HepG2 (cell line): ENCODE data around the gene DOCK2. TPM values are rescaled to one million over a fixed set of nuclear protein-coding genes. Genes with fewer than 3 reads are reported as not detected.

Experiments
- ATAC-seq: fragments of 200-7000 bp; cut with Tn5 transposase; 3 replicates; pipeline ENCODE4 v1.9.1; 2020; ENCODE audit warnings: mild to moderate bottlenecking, moderate library complexity
- BruUV-seq: library from RNA; stranded (reverse); fragments of 400-500 nt; replicated peaks from 2 replicates; lab custom pipeline; 2021; lab: Mats Ljungman, UMichigan
- CTCF ChIA-PET: fragments of 300-600 bp; formaldehyde crosslinking; extraction: SDS; loops from one replicate; lab custom pipeline; 2021; ENCODE audit warnings: low total read pairs, inconsistent platforms, low intra/inter-chr PET ratio; lab: Yijun Ruan, JAX
- POLR2A ChIA-PET: fragments of 350-600 bp; sonication (Branson Sonifier 250); formaldehyde crosslinking; loops from one replicate; lab custom pipeline; 2020; ENCODE audit warnings: antibody characterized with exemption, inconsistent platforms; lab: Yijun Ruan, JAX
- DNase-seq: peaks from one replicate; pipeline ENCODE4 v3.0.0-alpha.2; 2015; ENCODE audit warnings: low spot score
- FAIRE-seq: peaks from 3 replicates; lab custom pipeline; 2011; peaks lifted over from hg19 to GRCh38; lab: Jason Lieb, UNC
- H2AFZ ChIP-seq: one replicate; pipeline ENCODE4 v1.6.1; 2011; ENCODE audit warnings: low read length, inconsistent platforms
- H3K27ac ChIP-seq: fragments of 300-600 bp; 3 replicates; pipeline ENCODE4 v1.8.0; 2011; ENCODE audit warnings: mixed run types, mild to moderate bottlenecking, mixed read lengths, low read length, inconsistent platforms; ENCODE audit not compliant: insufficient read depth; ENCODE audit errors: extremely low read length
- H3K27me3 ChIP-seq, 2 experiments: fragments of 200-600 bp in 1 of 2; 2 replicates in 1 of 2; 3 replicates in 1 of 2; pipeline versions ENCODE4 v1.6.0 to v1.8.0; 2011; ENCODE audit warnings: low read length in 2 of 2, mild to moderate bottlenecking in 2 of 2, moderate library complexity in 2 of 2, inconsistent platforms in 1 of 2; ENCODE audit not compliant: insufficient read depth in 2 of 2, control insufficient read depth in 1 of 2
- H3K36me3 ChIP-seq, 2 experiments: fragments of 200-600 bp in 1 of 2; replicated peaks in 1 of 2; 2 replicates in 1 of 2; 3 replicates in 1 of 2; pipeline versions ENCODE4 v1.5.1 to v1.8.0; 2011; ENCODE audit warnings: low read length in 2 of 2, inconsistent platforms in 1 of 2; ENCODE audit not compliant: insufficient read depth in 2 of 2, control insufficient read depth in 1 of 2
- H3K4me1 ChIP-seq: 2 replicates; pipeline ENCODE4 v1.5.1; 2012; ENCODE audit warnings: low read length, inconsistent platforms; ENCODE audit not compliant: insufficient read depth
- H3K4me2 ChIP-seq: 2 replicates; pipeline ENCODE4 v1.6.0; 2011; ENCODE audit warnings: low read depth, low read length, inconsistent platforms
- H3K4me3 ChIP-seq, 3 experiments: fragments of 200-600 bp in 1 of 3; sonication (generic), shearing (Covaris generic) in 1 of 3; replicated peaks in 1 of 3; 2 replicates each; pipeline ENCODE4 v1.5.1; 2011 to 2016; ENCODE audit warnings: low read length in 3 of 3, inconsistent platforms in 2 of 3, low read depth in 2 of 3, mild to moderate bottlenecking in 2 of 3, control low read depth in 1 of 3, mixed read lengths in 1 of 3; ENCODE audit not compliant: insufficient read depth in 1 of 3
- H3K79me2 ChIP-seq: one replicate; pipeline ENCODE4 v1.6.1; 2011; ENCODE audit warnings: low read length, inconsistent platforms; ENCODE audit not compliant: insufficient read depth
- H3K9ac ChIP-seq: 2 replicates; pipeline ENCODE4 v1.6.0; 2011; ENCODE audit warnings: mild to moderate bottlenecking, low read depth, low read length, inconsistent platforms; ENCODE audit not compliant: insufficient read depth
- H3K9me3 ChIP-seq: 2 replicates; pipeline ENCODE4 v1.5.1; 2012; ENCODE audit warnings: mild to moderate bottlenecking, low read length
- H4K20me1 ChIP-seq: 2 replicates; pipeline ENCODE4 v1.6.0; 2011; ENCODE audit warnings: inconsistent platforms, mild to moderate bottlenecking, low read length, moderate library complexity; ENCODE audit not compliant: insufficient read depth
- CC2D1A ChIP-seq: sonication (generic); formaldehyde crosslinking; IDR thresholded peaks from 2 replicates; pipeline ENCODE4 v1.8.1; 2023; ENCODE audit warnings: mild to moderate bottlenecking, missing genetic modification reagents
- MED1 ChIP-seq: sonication (generic); formaldehyde crosslinking; IDR thresholded peaks from 2 replicates; pipeline ENCODE4 v1.4.0; 2020; ENCODE audit warnings: missing genetic modification reagents
- NPAS2 ChIP-seq: sonication (generic); formaldehyde crosslinking; IDR thresholded peaks from 2 replicates; pipeline ENCODE4 v1.8.0; 2022; ENCODE audit warnings: mild to moderate bottlenecking, missing genetic modification reagents, borderline replicate concordance
- NR2F2 ChIP-seq: IDR thresholded peaks from 2 replicates; pipeline ENCODE4 v1.6.1; 2012; ENCODE audit warnings: low read depth, inconsistent platforms, borderline replicate concordance
- POLR2G ChIP-seq: fragments of 200-400 bp; formaldehyde crosslinking; IDR thresholded peaks from 2 replicates; pipeline ENCODE4 v1.6.1; 2018; ENCODE audit warnings: mild to moderate bottlenecking, low read depth, low read length, moderate library complexity
- RAD21 ChIP-seq: fragments of 450-650 bp; formaldehyde crosslinking; IDR thresholded peaks from 2 replicates; pipeline ENCODE4 v1.5.0; 2020; ENCODE audit warnings: mild to moderate bottlenecking
- RCOR2 ChIP-seq: IDR thresholded peaks from 2 replicates; pipeline ENCODE4 v1.6.1; 2016; ENCODE audit warnings: missing biosample characterization, missing genetic modification reagents
- SMARCC2 ChIP-seq: fragments of 450-650 bp; IDR thresholded peaks from 2 replicates; pipeline ENCODE4 v1.6.1; 2017; ENCODE audit warnings: antibody characterized with exemption, mild to moderate bottlenecking
- SSRP1 ChIP-seq: IDR thresholded peaks from 2 replicates; pipeline ENCODE4 v1.6.1; 2016; ENCODE audit warnings: control low read depth
- ZBTB7A ChIP-seq: sonication (generic); formaldehyde crosslinking; IDR thresholded peaks from 2 replicates; pipeline ENCODE4 v1.8.0; 2022; ENCODE audit warnings: mild to moderate bottlenecking, missing genetic modification reagents
- ZFP1 ChIP-seq: IDR thresholded peaks from 2 replicates; pipeline ENCODE4 v1.6.1; 2016
- ZMYM2 ChIP-seq: sonication (generic); formaldehyde crosslinking; IDR thresholded peaks from 2 replicates; pipeline ENCODE4 v1.8.0; 2022; ENCODE audit warnings: mild to moderate bottlenecking, missing genetic modification reagents
- ZNF547 ChIP-seq: sonication (generic); formaldehyde crosslinking; IDR thresholded peaks from 2 replicates; pipeline ENCODE4 v1.5.1; 2020; ENCODE audit warnings: mild to moderate bottlenecking, missing genetic modification reagents
- ZNF839 ChIP-seq: sonication (generic); formaldehyde crosslinking; IDR thresholded peaks from 2 replicates; pipeline ENCODE4 v1.4.0; 2020; ENCODE audit warnings: missing genetic modification reagents, mild to moderate bottlenecking, borderline replicate concordance
- WGBS: methylation state at CpG from one replicate; pipeline ENCODE4 v1.1.6; 2017; ENCODE audit warnings: low lambda C conversion rate; 5-methylcytosine and 5-hydroxymethylcytosine counted together
- in situ Hi-C: cut with HindIII; loops from 2 replicates; pipeline ENCODE4 v1.10.0; 2017; ENCODE audit warnings: low pct_unique_long_range_greater_than_20kb; ENCODE audit not compliant: extremely low pct_ligation_motif_present
- intact Hi-C: fragments of 100-400 bp; cut with micrococcal nuclease; formaldehyde crosslinking; loops from one replicate; pipeline ENCODE4 v1.10.0; 2022; ENCODE audit not compliant: unreplicated experiment
- polyA plus RNA-seq, 8 experiments: library from polyadenylated mRNA; depleted of rRNA in 3 of 8; stranded (reverse) in 7 of 8; unstranded in 1 of 8; fragments of >200 nt; fragmentation: Illumina TruSeq in 4 of 8; extraction: Trizol in 4 of 8; gene quantifications; 2 replicates each; pipeline versions ENCODE4 v1.2.1 to v1.2.3, GENCODE V29; 2011 to 2016; ENCODE audit warnings: low read depth in 4 of 8, missing spikeins in 1 of 8, mixed read lengths in 1 of 8; ENCODE audit not compliant: insufficient read depth in 1 of 8
- total RNA-seq, 5 experiments: library from RNA; depleted of rRNA; stranded (reverse); fragments of >200 nt; fragmentation: Illumina TruSeq; extraction: Trizol; gene quantifications; 2 replicates each; pipeline ENCODE4 v1.2.3, GENCODE V29; 2016; ENCODE audit warnings: low read depth in 1 of 5
- TF ChIP-seq, protein P1 (sequence below): conservative IDR thresholded peaks from 2 replicates; pipeline ENCODE4 v1.6.1; 2018; ENCODE audit warnings: missing genetic modification reagents

The DOCK2 gene
- total and polyA plus RNA-seq, 2 of the 13 experiments (the other 11 are each of a cell fraction or from before 2014, with no cell fraction given): not detected

DNA sequence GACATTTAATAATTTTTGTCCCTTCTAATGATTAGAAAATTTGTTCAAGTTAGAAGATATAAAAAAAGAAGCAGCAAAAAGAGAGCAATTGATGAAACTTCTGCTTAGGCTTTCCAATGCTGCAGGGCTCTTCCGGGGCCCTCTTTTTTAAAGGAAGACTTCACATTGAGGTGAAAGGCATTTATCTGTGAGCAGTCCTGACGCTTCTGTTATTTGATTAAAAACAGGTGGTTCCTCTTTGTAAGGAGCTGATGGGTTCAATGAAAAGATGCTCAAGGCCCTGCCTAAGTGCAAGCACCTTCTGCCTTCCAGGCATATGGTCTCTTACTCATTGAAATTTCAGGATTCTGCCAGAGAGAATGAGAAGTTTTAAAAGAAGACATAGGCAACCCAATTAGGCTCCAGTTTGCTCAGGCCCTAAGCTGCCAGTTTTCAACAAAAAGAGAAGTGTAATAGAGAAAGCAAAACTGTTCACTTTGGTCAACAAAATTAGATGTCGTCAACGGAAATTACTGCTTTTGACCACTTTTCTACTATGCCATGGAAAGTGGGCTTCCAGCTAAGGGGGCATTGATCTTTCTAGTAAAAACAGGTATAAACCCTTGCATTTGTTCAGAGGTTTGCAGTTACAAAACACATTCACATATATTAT is 243.1 kb downstream of the DOCK2 start (continued):
- TF ChIP-seq, protein P1, sequence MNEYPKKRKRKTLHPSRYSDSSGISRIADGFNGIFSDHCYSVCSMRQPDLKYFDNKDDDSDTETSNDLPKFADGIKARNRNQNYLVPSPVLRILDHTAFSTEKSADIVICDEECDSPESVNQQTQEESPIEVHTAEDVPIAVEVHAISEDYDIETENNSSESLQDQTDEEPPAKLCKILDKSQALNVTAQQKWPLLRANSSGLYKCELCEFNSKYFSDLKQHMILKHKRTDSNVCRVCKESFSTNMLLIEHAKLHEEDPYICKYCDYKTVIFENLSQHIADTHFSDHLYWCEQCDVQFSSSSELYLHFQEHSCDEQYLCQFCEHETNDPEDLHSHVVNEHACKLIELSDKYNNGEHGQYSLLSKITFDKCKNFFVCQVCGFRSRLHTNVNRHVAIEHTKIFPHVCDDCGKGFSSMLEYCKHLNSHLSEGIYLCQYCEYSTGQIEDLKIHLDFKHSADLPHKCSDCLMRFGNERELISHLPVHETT (CRISPR knock-in tag): no peak
- TF ChIP-seq RAD21 (CRISPR knock-in tag) (no peak), ZNF839 (CRISPR knock-in tag) (no peak), CC2D1A (CRISPR knock-in tag) (no peak)

DNA sequence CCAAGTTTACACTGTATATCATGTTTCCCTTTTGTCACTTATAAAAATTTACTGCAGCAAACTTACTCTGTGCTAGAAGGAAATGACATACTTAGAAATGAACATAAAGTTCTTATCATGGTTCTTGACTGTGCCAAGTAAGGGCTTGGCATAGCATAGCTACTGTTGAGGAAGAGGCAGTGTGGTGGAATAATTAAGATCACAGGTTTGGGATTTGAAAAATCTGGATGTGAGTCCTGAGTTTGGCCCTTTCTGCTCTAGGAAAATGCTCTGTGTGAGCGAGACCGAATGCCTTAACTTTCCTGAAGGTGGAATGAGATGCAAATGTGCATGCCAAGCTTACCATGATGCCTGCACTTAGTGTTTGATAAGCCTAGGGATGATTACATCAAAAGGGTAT is 243.7 kb downstream of the DOCK2 start:
- Histone ChIP-seq H3K36me3 (no peaks in the 10 kb centered on the region), H3K27ac (no peak overlapping the region), H3K9me3 (no peaks in the 10 kb centered on the region), H2AFZ (no peak overlapping the region), H4K20me1 (no peaks in the 10 kb centered on the region), H3K79me2 (no peaks in the 10 kb centered on the region), H3K4me2 (no peak overlapping the region), H3K9ac (no peak overlapping the region), H3K27me3 (no peaks in the 10 kb centered on the region; a peak in 1 of 5 replicates), H3K4me3 (no peak overlapping the region), H3K4me1 (no peaks in the 10 kb centered on the region)
- DNase-seq (no peak), FAIRE-seq (no peak), ATAC-seq (no peak)
- WGBS: 4% methylated on average over 2 of the region's 2 CpGs
- POLR2A ChIA-PET: no interaction called here
- TF ChIP-seq POLR2G (no peak), MED1 (CRISPR knock-in tag) (no peak), NR2F2 (no peak), SSRP1 (CRISPR knock-in tag) (no peak), ZNF839 (CRISPR knock-in tag) (no peak), ZMYM2 (CRISPR knock-in tag) (no peak), RCOR2 (CRISPR knock-in tag) (no peak), ZNF547 (no peak), SMARCC2 (no peak), ZBTB7A (CRISPR knock-in tag) (no peak), ZFP1 (no peak), NPAS2 (no peak)
- CTCF ChIA-PET: no interaction called here
- intact Hi-C loops (no loop called here), in situ Hi-C loops (no loop called here)
- BruUV-seq: no TSS peak
